GM18861 (cell line): ENCODE results near the gene GFER.
"Not testable (repeated sequence)": the region's sequence is repeated elsewhere in the genome, so short reads cannot be mapped to it uniquely, and the experiment has no call there.

ENCODE experiments used
- ATAC-seq: cut with Tn5 transposase; IDR thresholded peaks from one replicate; pipeline ENCODE4 v1.9.1; 2021; ENCODE audit not compliant: unreplicated experiment

GFER gene

GRCh38 chr16:1957434-1958142 is 26.4 kb upstream of the GFER start:
- ATAC-seq, result not testable (repeated sequence)

- not testable (repeated sequence) for ATAC-seq
Observed at GRCh38 chr16:1958143-1958491, 25.9 kb upstream of the GFER start.

GRCh38 chr16:1958715-1959268 is 25.2 kb upstream of the GFER start:
- ATAC-seq, result no peak

GRCh38 chr16:1959269-1960039 is 24.5 kb upstream of the GFER start, which contains the start of gene NDUFB10:
Gene NDUFB10 (plus strand): TSS chr16:1959538. CDS start chr16:1959625, 87 bp downstream.
- ATAC-seq, result peak; percentile 70

- ATAC-seq, result no peak
Observed at GRCh38 chr16:1960665-1961630, 23.0 kb upstream of the GFER start.

- ATAC-seq, result no peak
Observed at GRCh38 chr16:1961651-1962067, 22.3 kb upstream of the GFER start.

GRCh38 chr16:1962161-1963153 is 21.5 kb upstream of the GFER start:
- not testable (repeated sequence) for ATAC-seq

- no peak for ATAC-seq
Observed at GRCh38 chr16:1963806-1964505, 20.0 kb upstream of the GFER start.

- peak; percentile 72 for ATAC-seq
Observed at GRCh38 chr16:1964506-1965395, 19.2 kb upstream of the GFER start, which contains the start of gene RPS2. Gene RPS2 (minus strand): TSS chr16:1964826. CDS start chr16:1964625, 201 bp downstream.

- ATAC-seq, result no peak
Observed at GRCh38 chr16:1965396-1966001, 18.5 kb upstream of the GFER start.

- ATAC-seq, result no peak
Observed at GRCh38 chr16:1966460-1966859, 17.5 kb upstream of the GFER start, which contains the start of gene RNF151. Gene RNF151 (plus strand): TSS chr16:1966856. CDS start chr16:1966882, 26 bp downstream.

- no peak for ATAC-seq
Observed at GRCh38 chr16:1968146-1968953, 15.6 kb upstream of the GFER start.

- ATAC-seq, result peak; percentile 71
Observed at GRCh38 chr16:1971796-1972489, 12.1 kb upstream of the GFER start, which contains the start of gene TBL3. Gene TBL3 (plus strand): TSS chr16:1972053. CDS start chr16:1972165, 112 bp downstream.

- ATAC-seq, result no peak
Observed at GRCh38 chr16:1972490-1972877, 11.5 kb upstream of the GFER start.

- ATAC-seq, result no peak
Observed at GRCh38 chr16:1973461-1974156, 10.4 kb upstream of the GFER start.
